ENCODE results near the gene BBX. TPM values are rescaled to one million over a fixed set of nuclear protein-coding genes. Genes with fewer than 3 reads are reported as not detected.

BBX gene
- polyA plus RNA-seq, 1 donor from 2014 or later: 23.8 TPM

- no peak overlapping the region for H3K4me3 ChIP-seq (ENCODE audit: low read length)
- no peak overlapping the region for H2AFZ ChIP-seq (ENCODE audit: low read depth, low read length)
- no peaks in the 10 kb centered on the region for H3K27me3 ChIP-seq (ENCODE audit: insufficient read depth, low read depth, low read length)
- H3K4me2 ChIP-seq (ENCODE audit: low read length): no peak overlapping the region
- H3K27ac ChIP-seq (ENCODE audit: low read length): no peak overlapping the region
- H3F3A ChIP-seq (ENCODE audit: insufficient read depth, low read length, poor library complexity, severe bottlenecking): no peaks in the 10 kb centered on the region
- H3K9me3 ChIP-seq (ENCODE audit: low read length): no peaks in the 10 kb centered on the region
- peaks cover 4% of the 10 kb centered on the region for H3K36me3 ChIP-seq (ENCODE audit: insufficient read depth, low read length)
- no peak overlapping the region for H3K9ac ChIP-seq (ENCODE audit: low read length)
- H3K79me2 ChIP-seq (replicated peaks; ENCODE audit: insufficient read depth, low read length): no peaks in the 10 kb centered on the region
- H3K9me2 ChIP-seq (ENCODE audit: insufficient read depth, low read length): no peaks in the 10 kb centered on the region
- H4K20me1 ChIP-seq (ENCODE audit: insufficient read depth): no peaks in the 10 kb centered on the region
- TF ChIP-seq SMC3 (conservative IDR thresholded peaks at IDR 0.05; ENCODE audit: poor library complexity) (no peak), TAF1 (IDR thresholded peaks at IDR 0.05; ENCODE audit: low read depth) (no peak), POLR2AphosphoS5 (IDR thresholded peaks at IDR 0.05) (no peak), EZH2 (IDR thresholded peaks at IDR 0.05; ENCODE audit: borderline replicate concordance, insufficient read depth, low read length, poor library complexity, severe bottlenecking) (no peak), MXI1 (conservative IDR thresholded peaks at IDR 0.05; ENCODE audit: poor library complexity, severe bottlenecking) (no peak), EP300 (conservative IDR thresholded peaks at IDR 0.05; ENCODE audit: poor library complexity, severe bottlenecking) (no peak), REST (IDR thresholded peaks at IDR 0.05; ENCODE audit: borderline replicate concordance) (no peak), RAD21 (conservative IDR thresholded peaks at IDR 0.05) (no peak), CTCF (IDR thresholded peaks at IDR 0.05; ENCODE audit: poor library complexity, severe bottlenecking) (no peak)
Observed at GRCh38 chr3:107797586-107797985, 274.8 kb downstream of the BBX start.

GRCh38 chr3:107798381-107798780 lies 275.6 kb downstream of the BBX start:
- H3K27me3 ChIP-seq (ENCODE audit: insufficient read depth, low read depth, low read length): no peaks in the 10 kb centered on the region
- no peak overlapping the region for H3K4me2 ChIP-seq (ENCODE audit: low read length)
- H3K9me3 ChIP-seq (ENCODE audit: low read length): no peaks in the 10 kb centered on the region
- H3K79me2 ChIP-seq (replicated peaks; ENCODE audit: insufficient read depth, low read length): no peaks in the 10 kb centered on the region
- no peaks in the 10 kb centered on the region for H3F3A ChIP-seq (ENCODE audit: insufficient read depth, low read length, poor library complexity, severe bottlenecking)
- H3K36me3 ChIP-seq (ENCODE audit: insufficient read depth, low read length): peaks cover 6% of the 10 kb centered on the region
- H3K9ac ChIP-seq (ENCODE audit: low read length): no peak overlapping the region
- H3K27ac ChIP-seq (ENCODE audit: low read length): no peak overlapping the region
- no peak overlapping the region for H3K4me3 ChIP-seq (ENCODE audit: low read length)
- TF ChIP-seq MXI1 (conservative IDR thresholded peaks at IDR 0.05; ENCODE audit: poor library complexity, severe bottlenecking) (no peak), EZH2 (IDR thresholded peaks at IDR 0.05; ENCODE audit: borderline replicate concordance, insufficient read depth, low read length, poor library complexity, severe bottlenecking) (no peak), RAD21 (conservative IDR thresholded peaks at IDR 0.05) (no peak), EP300 (conservative IDR thresholded peaks at IDR 0.05; ENCODE audit: poor library complexity, severe bottlenecking) (no peak), POLR2AphosphoS5 (IDR thresholded peaks at IDR 0.05) (no peak), CTCF (IDR thresholded peaks at IDR 0.05; ENCODE audit: poor library complexity, severe bottlenecking) (no peak), SMC3 (conservative IDR thresholded peaks at IDR 0.05; ENCODE audit: poor library complexity) (no peak), REST (IDR thresholded peaks at IDR 0.05; ENCODE audit: borderline replicate concordance) (no peak), TAF1 (IDR thresholded peaks at IDR 0.05; ENCODE audit: low read depth) (no peak)
- H3K9me2 ChIP-seq (ENCODE audit: insufficient read depth, low read length): no peaks in the 10 kb centered on the region
- H4K20me1 ChIP-seq (ENCODE audit: insufficient read depth): no peaks in the 10 kb centered on the region
- no peak overlapping the region for H2AFZ ChIP-seq (ENCODE audit: low read depth, low read length)

Measured in neural cell (in vitro differentiated cells).